ENCODE measurements around the gene POLR2J2. TPM values are rescaled to one million over a fixed set of nuclear protein-coding genes. Genes with fewer than 3 reads are reported as not detected.
A peak's percentile ranks its signal among the peaks of the same experiment; 100 is the strongest.
"Not testable (repeated sequence)": the region's sequence is repeated elsewhere in the genome, so short reads cannot be mapped to it uniquely, and the experiment has no call there.

POLR2J2 gene
- total and polyA plus RNA-seq, 2 of the 8 experiments (the other 6 are each of a cell fraction or from before 2014, with no cell fraction given): 1.8 to 7.7 TPM

GRCh38 chr7:102718491-102718890, 47.0 kb upstream of the POLR2J2 start:
- H3K4me1 ChIP-seq (replicated peaks in 1 of 4; ENCODE audit: control insufficient read depth in 3 of 4, insufficient read depth in 4 of 4, low read length in 3 of 4); POLR2A ChIA-PET (ENCODE audit: partially characterized antibody); CTCF ChIA-PET (ENCODE audit: partially characterized antibody); H3K14ac ChIP-seq (ENCODE audit: insufficient read length); H2BK15ac ChIP-seq (ENCODE audit: low read length); H3K4me3 ChIP-seq (ENCODE audit: extremely low read depth in 1 of 4, insufficient read depth in 2 of 4, low read depth in 3 of 4, low read length in 4 of 4); H3K27ac ChIP-seq (ENCODE audit: low read depth, low read length); H3K79me2 ChIP-seq (ENCODE audit: control insufficient read depth in 1 of 2, insufficient read depth in 2 of 2, low read length in 2 of 2); H2BK120ac ChIP-seq (replicated peaks; ENCODE audit: low read depth, low read length); H4K20me1 ChIP-seq (replicated peaks in 1 of 2; ENCODE audit: control insufficient read depth in 1 of 2, insufficient read depth in 2 of 2, low read length in 2 of 2); H2AFZ ChIP-seq (ENCODE audit: low read length); FAIRE-seq; H3K79me1 ChIP-seq (ENCODE audit: low read depth, low read length); H3K9ac ChIP-seq (replicated peaks in 1 of 4; ENCODE audit: extremely low read depth in 1 of 4, low read depth in 3 of 4, low read length in 3 of 4); H4K8ac ChIP-seq (ENCODE audit: extremely low read depth, insufficient read depth, low read length); H4K91ac ChIP-seq (replicated peaks; ENCODE audit: insufficient read length, low read length); H3K27me3 ChIP-seq (replicated peaks in 1 of 4; ENCODE audit: control insufficient read depth in 3 of 4, extremely low read depth in 1 of 4, insufficient read depth in 3 of 4, low read length in 3 of 4); H2BK5ac ChIP-seq (ENCODE audit: low read depth, low read length); H3K4me2 ChIP-seq (ENCODE audit: insufficient read depth in 1 of 2, low read depth in 2 of 2, low read length in 2 of 2); H4K5ac ChIP-seq (ENCODE audit: insufficient read length, low read depth, low read length); H3K23me2 ChIP-seq (ENCODE audit: low read depth, low read length); H2BK12ac ChIP-seq (ENCODE audit: low read depth, low read length); H3K4ac ChIP-seq (replicated peaks; ENCODE audit: insufficient read length, low read depth, low read length); H3K23ac ChIP-seq (ENCODE audit: insufficient read length); H2BK20ac ChIP-seq (ENCODE audit: low read length); H3K36me3 ChIP-seq (ENCODE audit: control insufficient read depth in 2 of 4, insufficient read depth in 4 of 4, low read length in 3 of 4); H2AK5ac ChIP-seq (ENCODE audit: low read depth, low read length); H3K18ac ChIP-seq (ENCODE audit: extremely low read depth, low read length); DNase-seq (ENCODE audit: low read depth in 1 of 2, low spot score in 2 of 2); H3K9me3 ChIP-seq (ENCODE audit: insufficient read depth in 2 of 2, low read depth in 1 of 2, low read length in 1 of 2); H3K56ac ChIP-seq (replicated peaks; ENCODE audit: insufficient read length, low read depth, low read length): not testable (repeated sequence)

- 63% methylated on average over 2 of the region's 3 CpGs; no CpG with 5 or more reads in 1 of the 2 experiments for WGBS, 2 experiments (ENCODE audit: extremely low coverage in 1 of 2, insufficient coverage in 1 of 2, insufficient read length in 1 of 2, insufficient replicate concordance in 2 of 2, low coverage in 1 of 2, low lambda C conversion rate in 2 of 2, missing lambda C conversion rate in 1 of 2)
- H2AFZ ChIP-seq (ENCODE audit: low read length); POLR2A ChIA-PET (ENCODE audit: partially characterized antibody); H2BK15ac ChIP-seq (ENCODE audit: low read length); H3K4ac ChIP-seq (replicated peaks; ENCODE audit: insufficient read length, low read depth, low read length); H2BK12ac ChIP-seq (ENCODE audit: low read depth, low read length); H3K36me3 ChIP-seq (ENCODE audit: control insufficient read depth in 2 of 4, insufficient read depth in 4 of 4, low read length in 3 of 4); CTCF ChIA-PET (ENCODE audit: partially characterized antibody); H3K9ac ChIP-seq (replicated peaks in 1 of 4; ENCODE audit: extremely low read depth in 1 of 4, low read depth in 3 of 4, low read length in 3 of 4); H2BK5ac ChIP-seq (ENCODE audit: low read depth, low read length); H4K91ac ChIP-seq (replicated peaks; ENCODE audit: insufficient read length, low read length); H2AK5ac ChIP-seq (ENCODE audit: low read depth, low read length); H3K27ac ChIP-seq (ENCODE audit: low read depth, low read length); H3K9me3 ChIP-seq (ENCODE audit: insufficient read depth in 2 of 2, low read depth in 1 of 2, low read length in 1 of 2); H3K4me3 ChIP-seq (ENCODE audit: extremely low read depth in 1 of 4, insufficient read depth in 2 of 4, low read depth in 3 of 4, low read length in 4 of 4); H3K14ac ChIP-seq (ENCODE audit: insufficient read length); H3K4me2 ChIP-seq (ENCODE audit: insufficient read depth in 1 of 2, low read depth in 2 of 2, low read length in 2 of 2); H3K79me1 ChIP-seq (ENCODE audit: low read depth, low read length); H3K4me1 ChIP-seq (replicated peaks in 1 of 4; ENCODE audit: control insufficient read depth in 3 of 4, insufficient read depth in 4 of 4, low read length in 3 of 4); H3K27me3 ChIP-seq (replicated peaks in 1 of 4; ENCODE audit: control insufficient read depth in 3 of 4, extremely low read depth in 1 of 4, insufficient read depth in 3 of 4, low read length in 3 of 4); H3K18ac ChIP-seq (ENCODE audit: extremely low read depth, low read length); H3K23ac ChIP-seq (ENCODE audit: insufficient read length); H4K20me1 ChIP-seq (replicated peaks in 1 of 2; ENCODE audit: control insufficient read depth in 1 of 2, insufficient read depth in 2 of 2, low read length in 2 of 2); H3K79me2 ChIP-seq (ENCODE audit: control insufficient read depth in 1 of 2, insufficient read depth in 2 of 2, low read length in 2 of 2); H2BK120ac ChIP-seq (replicated peaks; ENCODE audit: low read depth, low read length); H4K5ac ChIP-seq (ENCODE audit: insufficient read length, low read depth, low read length); H2BK20ac ChIP-seq (ENCODE audit: low read length); H3K23me2 ChIP-seq (ENCODE audit: low read depth, low read length); H4K8ac ChIP-seq (ENCODE audit: extremely low read depth, insufficient read depth, low read length); H3K56ac ChIP-seq (replicated peaks; ENCODE audit: insufficient read length, low read depth, low read length); DNase-seq (ENCODE audit: low read depth in 1 of 2, low spot score in 2 of 2): not testable (repeated sequence)
- FAIRE-seq: peak; percentile 82
These were observed 44.3 kb upstream of the POLR2J2 start for GRCh38 chr7:102715718-102716117.
